Smooth muscle cell (in vitro differentiated cells): ENCODE measurements around the gene SLC16A12. TPM values are rescaled to one million over a fixed set of nuclear protein-coding genes. Genes with fewer than 3 reads are reported as not detected.

Experiments used
- DNase-seq: peaks from one replicate; lab custom pipeline; 2025; ENCODE audit not compliant: unreplicated experiment; lab: John Stamatoyannopoulos, UW
- H2AFZ ChIP-seq: fragments of 200-600 bp; sonication (generic); 2 replicates; pipeline ENCODE4 v1.6.0; 2016; ENCODE audit warnings: antibody characterized with exemption, low read depth, mild to moderate bottlenecking
- H3F3A ChIP-seq: fragments of 200-600 bp; sonication (generic); 2 replicates; pipeline ENCODE4 v1.6.0; 2017; ENCODE audit warnings: antibody characterized with exemption, low read depth
- H3K27ac ChIP-seq: fragments of 200-600 bp; sonication (generic); 2 replicates; pipeline ENCODE4 v1.5.1; 2016; ENCODE audit warnings: low read depth, mild to moderate bottlenecking
- H3K27me3 ChIP-seq: fragments of 200-600 bp; sonication (generic); 2 replicates; pipeline ENCODE4 v1.6.1; 2016; ENCODE audit warnings: low read depth, mild to moderate bottlenecking
- H3K36me3 ChIP-seq: fragments of 200-600 bp; sonication (generic); 2 replicates; pipeline ENCODE4 v1.5.1; 2016; ENCODE audit warnings: low read depth
- H3K4me1 ChIP-seq: fragments of 200-600 bp; sonication (generic); 2 replicates; pipeline ENCODE4 v1.5.1; 2016; ENCODE audit warnings: low read depth
- H3K4me2 ChIP-seq: fragments of 200-600 bp; sonication (generic); 2 replicates; pipeline ENCODE4 v1.6.0; 2016; ENCODE audit warnings: mild to moderate bottlenecking
- H3K4me3 ChIP-seq: fragments of 200-600 bp; sonication (generic); 2 replicates; pipeline ENCODE4 v1.5.1; 2016; ENCODE audit warnings: mild to moderate bottlenecking
- H3K79me2 ChIP-seq: fragments of 200-600 bp; sonication (generic); 2 replicates; pipeline ENCODE4 v1.6.0; 2016; ENCODE audit warnings: low read depth, mild to moderate bottlenecking
- H3K9ac ChIP-seq: fragments of 200-600 bp; sonication (generic); 2 replicates; pipeline ENCODE4 v1.6.0; 2016; ENCODE audit warnings: low read depth
- H3K9me3 ChIP-seq: fragments of 200-600 bp; sonication (generic); replicated peaks from 2 replicates; pipeline ENCODE4 v1.5.1; 2016; ENCODE audit warnings: low read depth
- H4K20me1 ChIP-seq: fragments of 200-600 bp; sonication (generic); 2 replicates; pipeline ENCODE4 v1.6.0; 2016; ENCODE audit warnings: low read depth
- WGBS: methylation state at CpG from one replicate; pipeline ENCODE4 v1.1.7; 2016; ENCODE audit warnings: low lambda C conversion rate; 5-methylcytosine and 5-hydroxymethylcytosine counted together
- polyA plus RNA-seq: library from polyadenylated mRNA; unstranded; fragments of >200 nt; fragmentation: Nextera tagmentation; extraction: Ambion mirVana; gene quantifications from 2 replicates; pipeline ENCODE4 v1.2.1, GENCODE V29; 2016
- total RNA-seq: library from RNA; depleted of rRNA; stranded (reverse); fragments of >200 nt; gene quantifications from 2 replicates; pipeline ENCODE4 v1.2.3, GENCODE V29; 2014
- TF ChIP-seq, protein P1 (sequence below): fragments of 200-600 bp; sonication (generic); IDR thresholded peaks from 2 replicates; pipeline ENCODE4 v1.5.1; 2017; ENCODE audit warnings: borderline replicate concordance, mild to moderate bottlenecking, antibody characterized with exemption; ENCODE audit not compliant: insufficient read depth, poor library complexity, severe bottlenecking

The SLC16A12 gene
- total and polyA plus RNA-seq, 2 experiments from 2014 or later, result not detected

GRCh38 chr10:89440226-89441009, 95.0 kb downstream of the SLC16A12 start:
- Histone ChIP-seq H2AFZ (no peak overlapping the region), H3K9ac (no peak overlapping the region), H3K79me2 (no peaks in the 10 kb centered on the region), H3K4me1 (no peaks in the 10 kb centered on the region), H3K9me3 (no peaks in the 10 kb centered on the region), H3K36me3 (no peaks in the 10 kb centered on the region), H3K4me2 (no peak overlapping the region), H3F3A (no peaks in the 10 kb centered on the region), H3K27me3 (no peaks in the 10 kb centered on the region), H3K4me3 (no peak overlapping the region), H3K27ac (no peak overlapping the region), H4K20me1 (no peaks in the 10 kb centered on the region)
- WGBS, result 95% methylated on average over 4 of the region's 4 CpGs
- no peak for DNase-seq
- TF ChIP-seq, protein P1, sequence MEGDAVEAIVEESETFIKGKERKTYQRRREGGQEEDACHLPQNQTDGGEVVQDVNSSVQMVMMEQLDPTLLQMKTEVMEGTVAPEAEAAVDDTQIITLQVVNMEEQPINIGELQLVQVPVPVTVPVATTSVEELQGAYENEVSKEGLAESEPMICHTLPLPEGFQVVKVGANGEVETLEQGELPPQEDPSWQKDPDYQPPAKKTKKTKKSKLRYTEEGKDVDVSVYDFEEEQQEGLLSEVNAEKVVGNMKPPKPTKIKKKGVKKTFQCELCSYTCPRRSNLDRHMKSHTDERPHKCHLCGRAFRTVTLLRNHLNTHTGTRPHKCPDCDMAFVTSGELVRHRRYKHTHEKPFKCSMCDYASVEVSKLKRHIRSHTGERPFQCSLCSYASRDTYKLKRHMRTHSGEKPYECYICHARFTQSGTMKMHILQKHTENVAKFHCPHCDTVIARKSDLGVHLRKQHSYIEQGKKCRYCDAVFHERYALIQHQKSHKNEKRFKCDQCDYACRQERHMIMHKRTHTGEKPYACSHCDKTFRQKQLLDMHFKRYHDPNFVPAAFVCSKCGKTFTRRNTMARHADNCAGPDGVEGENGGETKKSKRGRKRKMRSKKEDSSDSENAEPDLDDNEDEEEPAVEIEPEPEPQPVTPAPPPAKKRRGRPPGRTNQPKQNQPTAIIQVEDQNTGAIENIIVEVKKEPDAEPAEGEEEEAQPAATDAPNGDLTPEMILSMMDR, result no peak

DNA sequence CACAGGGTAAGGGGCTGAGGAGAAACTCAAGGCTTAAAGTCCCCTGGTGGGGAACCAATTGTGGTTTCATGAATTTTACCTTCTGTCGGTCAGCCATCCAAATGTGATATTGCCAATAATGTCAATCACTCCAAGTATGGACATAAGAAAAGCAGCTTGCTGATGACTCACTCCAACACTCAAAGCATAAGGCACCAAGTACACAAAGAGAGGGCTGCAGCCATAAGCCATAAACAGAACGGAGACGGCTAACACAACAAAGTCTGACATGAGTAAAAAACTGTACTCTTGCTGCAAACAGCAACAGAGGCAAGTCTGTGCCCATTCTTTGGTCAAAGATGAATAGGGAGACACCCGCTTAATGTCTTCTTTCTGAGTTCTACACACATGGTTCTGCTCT, 96.9 kb downstream of the SLC16A12 start:
- Histone ChIP-seq H3K9me3 (no peaks in the 10 kb centered on the region), H3K9ac (no peak overlapping the region), H3F3A (no peaks in the 10 kb centered on the region), H3K79me2 (no peaks in the 10 kb centered on the region), H4K20me1 (no peaks in the 10 kb centered on the region), H3K36me3 (no peaks in the 10 kb centered on the region), H3K27ac (no peak overlapping the region), H3K4me3 (no peak overlapping the region), H2AFZ (no peak overlapping the region), H3K4me1 (no peaks in the 10 kb centered on the region), H3K4me2 (no peak overlapping the region), H3K27me3 (no peaks in the 10 kb centered on the region)
- DNase-seq, result no peak
- WGBS, result 58% methylated on average over 4 of the region's 4 CpGs
- TF ChIP-seq, protein P1, result no peak

- Histone ChIP-seq H3K9me3 (no peaks in the 10 kb centered on the region), H3K9ac (no peak overlapping the region), H3K4me2 (no peak overlapping the region), H2AFZ (no peak overlapping the region), H3F3A (no peaks in the 10 kb centered on the region), H3K79me2 (no peaks in the 10 kb centered on the region), H3K4me3 (no peak overlapping the region), H3K4me1 (no peaks in the 10 kb centered on the region), H3K36me3 (no peaks in the 10 kb centered on the region), H3K27me3 (no peaks in the 10 kb centered on the region), H4K20me1 (no peaks in the 10 kb centered on the region), H3K27ac (no peak overlapping the region)
- DNase-seq, result no peak
- TF ChIP-seq, protein P1, result no peak
- WGBS, result 81% methylated on average over 3 of the region's 3 CpGs
Measured at GRCh38 chr10:89431977-89432376, 103.4 kb downstream of the SLC16A12 start.

GRCh38 chr10:89428877-89429276, 106.5 kb downstream of the SLC16A12 start:
- Histone ChIP-seq H3K27me3 (no peaks in the 10 kb centered on the region), H3K9me3 (no peaks in the 10 kb centered on the region), H3K36me3 (no peaks in the 10 kb centered on the region), H3F3A (no peaks in the 10 kb centered on the region), H2AFZ (no peak overlapping the region), H3K9ac (no peak overlapping the region), H3K79me2 (no peaks in the 10 kb centered on the region), H3K4me3 (no peak overlapping the region), H3K27ac (no peak overlapping the region), H3K4me1 (no peaks in the 10 kb centered on the region), H4K20me1 (no peaks in the 10 kb centered on the region), H3K4me2 (no peak overlapping the region)
- WGBS, result 76% methylated on average over 1 of the region's 1 CpG
- TF ChIP-seq, protein P1, result no peak
- DNase-seq, result no peak
